PC-9 (cell line): ENCODE measurements around the gene UTS2. TPM values are rescaled to one million over a fixed set of nuclear protein-coding genes. Genes with fewer than 3 reads are reported as not detected.

ENCODE experiments used
- BruUV-seq: library from RNA; stranded (reverse); fragments of 400-500 nt; replicated peaks from 2 replicates; lab custom pipeline; 2021; lab: Mats Ljungman, UMichigan
- CTCF ChIA-PET: fragments of 300-600 bp; sonication (Branson Sonifier 250); formaldehyde crosslinking; loops from one replicate; lab custom pipeline; 2022; ENCODE audit warnings: antibody characterized with exemption; lab: Charles Lee
- POLR2A ChIA-PET: fragments of 300-600 bp; sonication (Branson Sonifier 250); formaldehyde crosslinking; loops from one replicate; lab custom pipeline; 2022; ENCODE audit warnings: antibody characterized with exemption; ENCODE audit not compliant: unreplicated experiment; lab: Charles Lee
- DNase-seq, 2 experiments: peaks; one replicate each; pipeline versions ENCODE4 v3.0.0 to v3.0.0-alpha.2; 2015 to 2022; ENCODE audit warnings: mixed read lengths in 1 of 2
- H2AFZ ChIP-seq: fragments of 200-600 bp; sonication (generic); 2 replicates; pipeline ENCODE4 v1.8.1; 2017; ENCODE audit warnings: antibody characterized with exemption
- H3F3A ChIP-seq: fragments of 200-600 bp; sonication (generic); 2 replicates; pipeline ENCODE4 v1.8.1; 2017; ENCODE audit warnings: antibody characterized with exemption, mild to moderate bottlenecking, low read depth; ENCODE audit not compliant: insufficient read depth
- H3K27ac ChIP-seq: fragments of 200-600 bp; sonication (generic); 2 replicates; pipeline ENCODE4 v1.6.1; 2016; ENCODE audit warnings: mixed run types
- H3K27me3 ChIP-seq: fragments of 200-600 bp; sonication (generic); 2 replicates; pipeline ENCODE4 v1.6.1; 2016; ENCODE audit warnings: low read depth, mixed run types; ENCODE audit not compliant: insufficient read depth
- H3K36me3 ChIP-seq: fragments of 200-600 bp; sonication (generic); 2 replicates; pipeline ENCODE4 v1.6.1; 2016; ENCODE audit warnings: low read depth, mixed run types
- H3K4me1 ChIP-seq: fragments of 200-600 bp; sonication (generic); replicated peaks from 2 replicates; pipeline ENCODE4 v1.6.1; 2016; ENCODE audit warnings: mixed run types; ENCODE audit not compliant: insufficient read depth
- H3K4me2 ChIP-seq: fragments of 200-600 bp; sonication (generic); 2 replicates; pipeline ENCODE4 v1.6.1; 2017; ENCODE audit warnings: mixed run types
- H3K4me3 ChIP-seq: fragments of 200-600 bp; sonication (generic); 2 replicates; pipeline ENCODE4 v1.6.1; 2016; ENCODE audit warnings: mixed run types
- H3K79me2 ChIP-seq: fragments of 200-600 bp; sonication (generic); 2 replicates; pipeline ENCODE4 v1.6.1; 2017; ENCODE audit warnings: low read depth, mixed run types
- H3K9me2 ChIP-seq: fragments of 200-600 bp; sonication (generic); 2 replicates; pipeline ENCODE4 v1.8.1; 2017; ENCODE audit warnings: mild to moderate bottlenecking; ENCODE audit not compliant: insufficient read depth
- H3K9me3 ChIP-seq: fragments of 200-600 bp; sonication (generic); 2 replicates; pipeline ENCODE4 v1.8.1; 2016; ENCODE audit warnings: low read depth; ENCODE audit not compliant: insufficient read depth
- H4K20me1 ChIP-seq: fragments of 200-600 bp; sonication (generic); 2 replicates; pipeline ENCODE4 v1.8.1; 2017; ENCODE audit not compliant: insufficient read depth
- CTCF ChIP-seq: fragments of 200-600 bp; sonication (generic); conservative IDR thresholded peaks from 2 replicates; pipeline ENCODE4 v1.6.1; 2017; ENCODE audit warnings: mixed run types, antibody characterized with exemption, mild to moderate bottlenecking, moderate library complexity
- EZH2 ChIP-seq: fragments of 200-600 bp; sonication (generic); IDR thresholded peaks from 2 replicates; pipeline ENCODE4 v1.8.0; 2017; ENCODE audit warnings: antibody characterized with exemption, low read depth
- intact Hi-C: fragments of 100-400 bp; cut with micrococcal nuclease; formaldehyde crosslinking; loops from one replicate; pipeline ENCODE4 v1.10.0; 2022; ENCODE audit not compliant: unreplicated experiment
- total RNA-seq: library from RNA; stranded (reverse); gene quantifications from 2 replicates; pipeline ENCODE4 v1.2.3, GENCODE V29; 2021

Gene UTS2
- total RNA-seq, 1 experiment from 2014 or later = 23.8 TPM

DNA sequence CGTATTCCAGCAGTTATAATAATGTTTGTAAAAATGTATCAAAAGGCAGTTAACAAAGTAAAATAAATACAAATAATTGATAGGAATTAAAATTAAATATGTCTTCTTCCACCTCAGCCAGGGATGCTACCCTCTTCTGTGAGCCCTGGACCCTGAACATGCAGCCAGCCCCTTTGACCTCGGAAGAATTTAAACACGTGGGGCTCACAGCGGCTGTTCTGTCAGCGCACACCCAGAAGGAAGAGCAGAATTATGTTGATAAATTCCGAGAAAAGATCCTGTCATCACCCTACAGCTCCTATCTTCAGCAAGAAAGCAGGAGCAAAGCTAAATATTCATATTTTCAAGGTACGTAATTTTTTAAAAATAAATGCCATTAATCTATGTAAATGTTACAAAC is 26.5 kb downstream of the UTS2 start:
- no peak for DNase-seq
- Histone ChIP-seq H3K27ac (no peak overlapping the region), H3K79me2 (no peaks in the 10 kb centered on the region), H3K27me3 (no peaks in the 10 kb centered on the region), H2AFZ (no peak overlapping the region), H3F3A (no peaks in the 10 kb centered on the region), H3K4me3 (no peak overlapping the region), H3K4me1 (no peaks in the 10 kb centered on the region), H3K9me2 (no peaks in the 10 kb centered on the region), H3K4me2 (no peak overlapping the region), H4K20me1 (no peaks in the 10 kb centered on the region), H3K36me3 (no peaks in the 10 kb centered on the region), H3K9me3 (no peaks in the 10 kb centered on the region)
- ChIA-PET CTCF (no interaction called here), POLR2A (interaction anchor here (0.6 kb wide), 1 partner anchor 51 kb away, joined by 3 read pairs; no protein-coding TSS in a partner anchor)
- no TSS peak for BruUV-seq
- no peak for TF ChIP-seq EZH2
- TF ChIP-seq CTCF = no peak
- intact Hi-C loops = no loop called here

GRCh38 chr1:7824701-7825100 is 28.2 kb downstream of the UTS2 start:
- Histone ChIP-seq H3K4me2 (no peak overlapping the region), H3K27me3 (no peaks in the 10 kb centered on the region), H3K79me2 (no peaks in the 10 kb centered on the region), H3K4me1 (no peaks in the 10 kb centered on the region), H3K9me2 (no peaks in the 10 kb centered on the region), H4K20me1 (no peaks in the 10 kb centered on the region), H3K36me3 (no peaks in the 10 kb centered on the region), H3F3A (no peaks in the 10 kb centered on the region), H2AFZ (no peak overlapping the region), H3K4me3 (no peak overlapping the region), H3K27ac (no peak overlapping the region), H3K9me3 (no peaks in the 10 kb centered on the region)
- no peak for DNase-seq
- CTCF ChIA-PET = no interaction called here
- TF ChIP-seq EZH2 (no peak), CTCF (no peak)
- BruUV-seq = no TSS peak
- intact Hi-C loops = no loop called here
- POLR2A ChIA-PET = no interaction called here

DNA sequence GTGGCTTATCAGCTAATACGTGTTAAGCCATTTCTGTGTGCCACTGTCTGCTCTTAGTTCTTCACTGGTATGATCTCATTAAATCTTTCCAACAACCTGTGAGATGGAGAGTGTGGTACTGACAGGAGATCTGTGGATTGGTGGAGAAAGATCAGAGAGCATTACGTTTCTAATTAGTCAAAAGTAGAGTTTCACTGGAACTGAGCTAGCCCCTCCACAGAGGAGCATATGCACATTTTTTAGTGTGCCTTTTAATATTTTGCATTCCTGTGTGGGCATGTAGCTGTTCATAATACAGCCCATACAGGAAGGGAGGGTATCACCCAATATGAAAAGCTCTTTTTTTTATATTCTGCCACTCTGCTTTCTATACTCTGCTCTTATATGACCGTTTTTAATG is 31.6 kb downstream of the UTS2 start:
- Histone ChIP-seq H3K4me2 (no peak overlapping the region), H2AFZ (no peak overlapping the region), H3K27ac (no peak overlapping the region), H3K36me3 (no peaks in the 10 kb centered on the region), H3K9me2 (no peaks in the 10 kb centered on the region), H3K79me2 (no peaks in the 10 kb centered on the region), H3K4me1 (no peaks in the 10 kb centered on the region), H3K9me3 (no peaks in the 10 kb centered on the region), H3K4me3 (no peak overlapping the region), H3K27me3 (no peaks in the 10 kb centered on the region), H3F3A (no peaks in the 10 kb centered on the region), H4K20me1 (no peaks in the 10 kb centered on the region)
- BruUV-seq = no TSS peak
- ChIA-PET CTCF (interaction anchor here (0.6 kb wide), 1 partner anchor 13 kb away, joined by 3 read pairs; no protein-coding TSS in a partner anchor), POLR2A (interaction anchor here (0.6 kb wide), 1 partner anchor 20 kb away, joined by 4 read pairs; no protein-coding TSS in a partner anchor)
- TF ChIP-seq EZH2 = no peak
- TF ChIP-seq CTCF = no peak
- DNase-seq = no peak
- intact Hi-C loops = no loop called here
